Kidney (tissue), 14 donors: Measurements from ENCODE around the gene ARHGAP29. TPM values are rescaled to one million over a fixed set of nuclear protein-coding genes. Genes with fewer than 3 reads are reported as not detected.

Experiments used
- DNase-seq, 5 donors: peaks; one replicate each; pipeline ENCODE4 v3.0.0-alpha.2; 2013 to 2020
- FAIRE-seq: peaks from 2 replicates; lab custom pipeline; 2012; peaks lifted over from hg19 to GRCh38; lab: Jason Lieb, UNC
- H3K27ac ChIP-seq, 2 donors: one replicate each; pipeline ENCODE4 v1.7.0; 2013; ENCODE audit warnings: low read depth in 2 of 2, low read length in 2 of 2, inconsistent platforms in 1 of 2
- H3K27me3 ChIP-seq: one replicate; pipeline ENCODE4 v1.7.1; 2013; ENCODE audit warnings: low read length, inconsistent platforms; ENCODE audit not compliant: control insufficient read depth, insufficient read depth
- H3K36me3 ChIP-seq, 3 donors: one replicate each; pipeline versions ENCODE4 v1.7.0 to v1.7.1; 2013; ENCODE audit warnings: low read length in 3 of 3, control low read depth in 1 of 3, inconsistent platforms in 1 of 3; ENCODE audit not compliant: insufficient read depth in 3 of 3, control insufficient read depth in 2 of 3
- H3K4me1 ChIP-seq, 3 donors: one replicate each; pipeline versions ENCODE4 v1.7.0 to v1.7.1; 2013; ENCODE audit warnings: low read length in 3 of 3, inconsistent platforms in 1 of 3, low read depth in 1 of 3; ENCODE audit not compliant: control insufficient read depth in 2 of 3, insufficient read depth in 2 of 3
- H3K4me3 ChIP-seq, 3 donors: one replicate each; pipeline versions ENCODE4 v1.7.0 to v1.8.1; 2013; ENCODE audit warnings: low read length in 3 of 3, control low read depth in 1 of 3, inconsistent platforms in 1 of 3
- H3K9ac ChIP-seq, 3 donors: one replicate each; pipeline versions ENCODE4 v1.7.0 to v1.7.1; 2013; ENCODE audit warnings: low read length in 3 of 3, control low read depth in 1 of 3, inconsistent platforms in 1 of 3
- H3K9me3 ChIP-seq, 3 donors: one replicate each; pipeline versions ENCODE4 v1.7.0 to v1.7.1; 2013; ENCODE audit warnings: low read length in 3 of 3, control low read depth in 1 of 3, inconsistent platforms in 1 of 3; ENCODE audit not compliant: control insufficient read depth in 2 of 3, insufficient read depth in 1 of 3
- intact Hi-C: fragments of 100-400 bp; cut with DNase I; formaldehyde crosslinking; loops from one replicate; pipeline ENCODE4 v1.11.1; 2022
- polyA plus RNA-seq: library from polyadenylated mRNA; stranded (reverse); fragments of 350-450 nt; fragmentation: Illumina TruSeq; extraction: RNeasy Lipid Tissue Mini Kit (QIAGEN cat#74804); gene quantifications from one replicate; pipeline ENCODE4 v1.2.3, GENCODE V29; 2014; ENCODE audit warnings: low read depth, low replicate concordance; ENCODE audit not compliant: insufficient read depth
- total RNA-seq: library from RNA; stranded (reverse); fragmentation: NEBNext Ultra II Directional; extraction: Animal tissue kit (Norgen Biotek cat#: 25700); gene quantifications from one replicate; pipeline ENCODE4 v1.2.1, GENCODE V29; 2021
- TF ChIP-seq, protein P1 (sequence below): IDR thresholded peaks from 3 replicates; pipeline ENCODE4 v1.5.1; 2012; ENCODE audit warnings: mild to moderate bottlenecking, moderate library complexity, borderline replicate concordance; ENCODE audit not compliant: insufficient read depth; ENCODE audit errors: extremely low read depth
- donor health status: control.
- donor health status: control.
- donor health status: control.
- donor health status: control.
- donor health status: control.
- donor health status: DM: yes; HTN: yes; CAD: no.
- donor health status: Normal renal cell carcinoma (clear cell type).

Gene ARHGAP29
- total and polyA plus RNA-seq, 2 donors from 2014 or later: 15.9 to 145 TPM

DNA sequence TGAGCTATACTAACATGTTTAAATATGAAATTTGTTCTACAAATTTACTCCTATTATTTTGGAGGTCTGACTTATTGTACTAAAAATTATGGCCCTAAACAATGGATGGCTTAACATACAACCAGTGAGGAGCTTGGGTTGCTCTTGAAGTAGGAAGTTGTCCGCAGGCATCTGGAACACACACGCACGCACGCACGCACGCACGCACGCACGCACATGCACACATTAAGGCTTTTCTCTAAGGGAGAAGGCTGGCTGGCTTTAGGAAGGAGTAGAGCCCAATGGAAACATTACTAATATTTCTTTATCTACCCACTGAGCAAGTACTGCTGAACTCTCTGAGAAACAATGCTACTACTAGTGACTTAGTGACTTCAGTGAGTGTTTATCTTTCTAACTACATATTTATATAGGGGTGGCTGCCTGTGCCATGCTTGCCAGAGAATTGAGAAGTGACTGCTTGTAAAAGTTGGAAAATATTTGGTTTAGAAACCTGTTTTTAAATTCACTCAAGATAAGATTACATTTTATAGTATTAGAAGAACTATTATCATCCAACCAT lies 16.2 kb upstream of the ARHGAP29 start:
- Histone ChIP-seq H3K4me1 (no peaks in the 10 kb centered on the region), H3K4me3 (no peak overlapping the region), H3K36me3 (no peaks in the 10 kb centered on the region), H3K27ac (no peak overlapping the region), H3K9ac (no peak overlapping the region), H3K9me3 (no peaks in the 10 kb centered on the region), H3K27me3 (no peaks in the 10 kb centered on the region)
- TF ChIP-seq, protein P1, sequence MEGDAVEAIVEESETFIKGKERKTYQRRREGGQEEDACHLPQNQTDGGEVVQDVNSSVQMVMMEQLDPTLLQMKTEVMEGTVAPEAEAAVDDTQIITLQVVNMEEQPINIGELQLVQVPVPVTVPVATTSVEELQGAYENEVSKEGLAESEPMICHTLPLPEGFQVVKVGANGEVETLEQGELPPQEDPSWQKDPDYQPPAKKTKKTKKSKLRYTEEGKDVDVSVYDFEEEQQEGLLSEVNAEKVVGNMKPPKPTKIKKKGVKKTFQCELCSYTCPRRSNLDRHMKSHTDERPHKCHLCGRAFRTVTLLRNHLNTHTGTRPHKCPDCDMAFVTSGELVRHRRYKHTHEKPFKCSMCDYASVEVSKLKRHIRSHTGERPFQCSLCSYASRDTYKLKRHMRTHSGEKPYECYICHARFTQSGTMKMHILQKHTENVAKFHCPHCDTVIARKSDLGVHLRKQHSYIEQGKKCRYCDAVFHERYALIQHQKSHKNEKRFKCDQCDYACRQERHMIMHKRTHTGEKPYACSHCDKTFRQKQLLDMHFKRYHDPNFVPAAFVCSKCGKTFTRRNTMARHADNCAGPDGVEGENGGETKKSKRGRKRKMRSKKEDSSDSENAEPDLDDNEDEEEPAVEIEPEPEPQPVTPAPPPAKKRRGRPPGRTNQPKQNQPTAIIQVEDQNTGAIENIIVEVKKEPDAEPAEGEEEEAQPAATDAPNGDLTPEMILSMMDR: no peak
- DNase-seq (no peak), FAIRE-seq (no peak)
- intact Hi-C loops: no loop called here

DNA sequence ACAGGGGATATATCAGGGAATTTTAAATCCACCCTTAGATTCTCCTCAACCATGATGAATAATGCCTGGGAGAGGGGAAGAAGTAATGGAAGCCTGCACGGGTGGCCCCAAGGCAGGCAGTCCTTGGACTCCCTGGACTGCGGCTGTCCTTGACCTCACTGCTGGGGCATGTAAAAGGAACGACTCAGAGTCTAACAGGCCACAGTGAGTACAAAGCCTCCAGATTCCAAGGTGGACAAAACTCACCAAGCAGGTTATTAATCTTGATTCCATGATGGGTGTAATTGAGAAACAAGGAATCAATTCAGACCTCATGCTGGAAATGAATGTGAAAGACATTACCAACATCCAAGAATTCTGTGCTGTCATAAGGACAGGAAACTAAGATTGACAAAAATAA lies 13.0 kb upstream of the ARHGAP29 start:
- intact Hi-C loops: no loop called here
- FAIRE-seq: no peak
- Histone ChIP-seq H3K36me3 (no peaks in the 10 kb centered on the region), H3K27ac (no peak overlapping the region), H3K27me3 (peaks cover 4% of the 10 kb centered on the region), H3K9ac (no peak overlapping the region), H3K4me3 (no peak overlapping the region), H3K4me1 (peaks cover 0 to 6% (median 0%) of the 10 kb centered on the region in 3 donors), H3K9me3 (no peaks in the 10 kb centered on the region)
- TF ChIP-seq, protein P1: no peak
- peak in 1 of 5 donors; percentile 40 for DNase-seq

DNA sequence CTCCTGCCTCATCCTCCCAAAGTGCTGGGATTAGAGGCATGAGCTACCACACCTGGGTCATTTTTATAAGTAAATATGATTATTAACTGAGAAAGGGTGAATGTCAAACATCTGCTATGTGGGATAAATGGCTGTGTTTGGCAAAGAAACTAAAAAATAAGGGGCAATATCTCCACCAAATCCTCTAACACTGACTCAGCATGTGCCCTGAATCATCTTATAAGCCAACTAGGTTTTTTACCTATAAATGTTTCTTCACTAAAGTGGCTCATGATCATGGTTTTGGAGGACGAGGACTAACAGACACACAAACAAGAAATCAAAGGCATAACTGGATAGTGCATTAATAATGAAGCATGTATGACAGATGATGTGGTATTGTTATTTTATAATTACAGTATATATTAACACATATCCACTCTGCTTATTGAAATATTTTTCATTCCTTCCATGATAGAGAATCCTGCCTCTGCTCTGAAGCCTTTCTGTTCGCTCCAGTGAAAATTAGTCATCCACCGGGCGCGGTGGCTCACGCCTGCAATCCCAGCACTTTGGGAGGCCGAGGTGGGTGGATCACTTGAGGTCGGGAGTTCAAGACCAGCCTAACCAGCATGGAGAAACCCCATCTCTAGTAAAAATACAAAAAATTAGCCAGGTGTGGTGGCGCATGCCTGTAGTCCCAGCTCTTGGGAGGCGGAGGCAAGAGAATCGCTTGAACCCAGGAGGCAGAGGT lies 11.7 kb upstream of the ARHGAP29 start:
- Histone ChIP-seq H3K4me1 (peaks cover 0 to 10% (median 0%) of the 10 kb centered on the region in 3 donors), H3K4me3 (no peak overlapping the region), H3K36me3 (no peaks in the 10 kb centered on the region), H3K27ac (no peak overlapping the region), H3K9ac (no peak overlapping the region), H3K9me3 (no peaks in the 10 kb centered on the region), H3K27me3 (peaks cover 4% of the 10 kb centered on the region)
- FAIRE-seq (no peak), DNase-seq (no peak)
- intact Hi-C loops: loop anchor here (10.0 kb wide), 1 partner anchor 76 kb away; no protein-coding TSS in a partner anchor
- TF ChIP-seq, protein P1: no peak
